HPDE6-E6E7 (cell line): ENCODE results near the gene MCAT.

Source experiments
- DNase-seq: peaks from one replicate; pipeline ENCODE4 v3.0.0; 2011; ENCODE audit warnings: missing footprints; ENCODE audit errors: extremely low spot score

The MCAT gene

GRCh38 chr22:43172191-43172590, 29.0 kb upstream of the MCAT start:
- DNase-seq: no peak

GRCh38 chr22:43171607-43172006, 28.4 kb upstream of the MCAT start:
- no peak for DNase-seq

DNA sequence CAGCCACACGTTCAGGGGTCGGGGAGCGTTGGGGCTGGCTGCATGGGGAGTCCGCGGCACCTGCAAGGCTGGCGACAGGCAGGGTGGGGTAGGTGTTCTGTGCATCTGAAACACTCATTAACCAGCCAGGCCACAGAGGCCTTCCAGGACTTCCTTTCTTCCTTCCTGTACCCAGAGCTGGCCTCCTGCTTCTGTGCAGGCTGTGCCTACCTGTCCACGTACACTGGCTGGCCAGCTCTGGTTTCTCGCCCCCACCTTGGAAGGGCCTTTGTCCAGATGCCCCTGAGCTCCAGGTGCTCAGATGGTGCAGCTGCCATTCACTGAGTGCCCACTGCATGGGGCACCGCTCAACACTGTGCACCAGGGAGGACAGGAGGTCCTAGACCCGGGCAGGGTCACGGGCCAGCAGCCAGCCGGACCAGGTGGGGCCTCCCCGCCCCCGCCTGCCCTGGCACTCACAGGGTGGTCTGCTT, 27.9 kb upstream of the MCAT start:
- no peak for DNase-seq

GRCh38 chr22:43170131-43170480, 26.9 kb upstream of the MCAT start:
- no peak for DNase-seq

DNA sequence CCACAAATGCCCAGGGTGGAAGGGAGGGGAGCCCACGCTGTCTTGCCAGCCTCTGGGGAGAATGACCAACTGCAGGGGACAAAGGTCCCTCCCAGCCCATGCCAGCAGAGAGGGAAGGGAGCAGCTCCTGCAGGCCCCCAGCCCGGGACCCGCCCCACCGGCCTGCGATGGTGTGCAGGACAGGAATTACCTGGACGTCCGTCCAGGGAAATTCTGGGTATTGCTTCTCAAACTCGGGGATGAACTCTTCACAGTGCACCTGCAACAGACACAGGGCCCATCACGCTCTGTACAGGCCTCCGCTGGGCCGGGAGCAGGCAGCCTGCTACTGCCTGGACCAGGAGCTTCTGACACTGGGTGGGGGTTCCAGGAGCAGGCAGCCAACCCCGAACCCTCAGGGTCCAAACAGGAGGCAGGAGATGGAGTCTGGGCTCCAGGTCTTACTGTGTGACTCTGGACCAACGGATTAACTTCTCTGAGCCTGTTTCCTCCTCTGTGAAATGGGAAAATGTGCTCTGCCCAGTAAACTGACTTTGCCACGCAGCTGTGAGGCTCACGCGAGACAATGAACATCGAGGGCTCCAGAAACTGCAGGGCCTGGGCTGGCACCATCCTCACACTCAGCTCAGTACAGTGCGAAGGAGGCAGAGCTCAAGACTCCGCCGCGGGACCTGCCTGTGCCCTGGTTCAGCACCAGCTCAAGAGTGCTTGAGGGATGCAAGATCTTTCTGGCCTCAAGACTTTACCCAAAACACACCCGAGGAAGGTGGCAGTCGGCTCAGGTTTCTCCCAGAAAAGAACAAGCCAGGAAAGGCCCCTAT, 26.3 kb upstream of the MCAT start:
- no peak for DNase-seq

DNA sequence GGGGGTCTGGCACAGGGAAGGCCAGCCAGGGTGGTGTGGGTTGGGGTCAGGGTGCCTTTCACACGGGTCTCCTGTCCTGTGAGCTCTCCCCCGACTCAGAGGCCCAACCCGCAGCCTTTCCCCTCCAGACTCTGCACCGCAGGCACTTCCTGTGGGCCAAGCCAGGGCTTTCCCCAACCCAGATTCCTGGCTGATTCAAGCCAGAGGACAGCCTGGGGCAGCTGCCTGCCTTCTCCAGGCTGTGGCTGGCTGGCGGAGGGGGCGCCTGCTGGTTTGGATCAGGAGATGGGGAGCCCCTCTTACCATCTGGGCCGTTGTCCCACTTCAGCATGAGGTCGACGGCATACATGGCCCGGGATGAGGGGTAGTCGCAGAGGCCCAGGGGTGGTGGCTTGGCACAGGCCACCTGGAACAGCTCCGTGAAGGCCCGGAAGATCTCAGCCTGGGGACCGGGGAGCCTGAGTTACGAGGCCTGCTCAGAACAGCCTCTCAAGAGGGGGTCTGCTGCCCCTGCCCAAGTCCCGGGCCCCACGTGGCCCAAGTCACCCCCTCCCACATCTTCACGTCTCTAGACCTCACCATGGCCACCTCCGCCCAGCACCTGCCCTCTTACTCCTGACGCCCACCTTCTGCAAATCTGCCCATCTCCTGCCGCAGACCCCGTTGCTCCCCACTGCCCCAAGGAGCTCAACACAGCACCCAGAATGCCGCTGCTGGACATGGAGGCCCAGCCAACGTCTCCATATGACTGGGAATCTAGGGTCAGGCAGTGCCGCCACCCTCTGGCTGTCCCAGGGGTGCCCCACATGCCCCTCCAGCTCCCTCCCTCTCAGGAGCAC, 25.5 kb upstream of the MCAT start:
- DNase-seq: no peak

GRCh38 chr22:43167001-43167589, 23.9 kb upstream of the MCAT start:
- DNase-seq: no peak

GRCh38 chr22:43166132-43166930, 23.1 kb upstream of the MCAT start:
- DNase-seq: no peak

- no peak for DNase-seq
Observed at GRCh38 chr22:43164636-43165035, 21.4 kb upstream of the MCAT start.

DNA sequence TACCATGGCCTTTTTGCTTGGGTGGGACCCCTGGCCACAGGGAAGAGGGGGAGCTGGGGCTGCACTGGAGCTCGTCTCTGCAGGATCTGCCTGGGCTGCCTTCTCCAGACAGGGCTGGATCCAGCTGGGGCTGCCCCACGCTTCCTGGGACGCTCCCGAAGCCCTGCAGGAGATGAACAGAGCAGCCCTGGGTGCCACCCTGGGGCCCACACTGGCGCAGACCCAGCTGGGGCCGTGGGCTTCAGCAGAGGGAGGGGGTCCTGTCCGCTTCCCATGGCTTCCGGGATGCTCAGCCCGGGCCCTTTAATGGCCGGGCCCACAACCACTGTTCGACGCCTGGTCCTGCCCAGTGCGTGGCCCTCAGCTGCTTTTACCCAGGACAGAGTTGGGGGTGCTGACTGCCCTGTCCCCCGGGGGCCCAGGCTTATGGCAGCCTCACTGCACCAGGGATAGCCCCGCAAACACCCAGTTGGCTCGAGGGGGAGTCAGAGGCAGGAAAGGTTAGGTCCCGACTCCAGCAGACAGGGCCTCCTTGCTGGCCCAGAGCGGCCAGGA, 20.1 kb upstream of the MCAT start:
- no peak for DNase-seq

DNA sequence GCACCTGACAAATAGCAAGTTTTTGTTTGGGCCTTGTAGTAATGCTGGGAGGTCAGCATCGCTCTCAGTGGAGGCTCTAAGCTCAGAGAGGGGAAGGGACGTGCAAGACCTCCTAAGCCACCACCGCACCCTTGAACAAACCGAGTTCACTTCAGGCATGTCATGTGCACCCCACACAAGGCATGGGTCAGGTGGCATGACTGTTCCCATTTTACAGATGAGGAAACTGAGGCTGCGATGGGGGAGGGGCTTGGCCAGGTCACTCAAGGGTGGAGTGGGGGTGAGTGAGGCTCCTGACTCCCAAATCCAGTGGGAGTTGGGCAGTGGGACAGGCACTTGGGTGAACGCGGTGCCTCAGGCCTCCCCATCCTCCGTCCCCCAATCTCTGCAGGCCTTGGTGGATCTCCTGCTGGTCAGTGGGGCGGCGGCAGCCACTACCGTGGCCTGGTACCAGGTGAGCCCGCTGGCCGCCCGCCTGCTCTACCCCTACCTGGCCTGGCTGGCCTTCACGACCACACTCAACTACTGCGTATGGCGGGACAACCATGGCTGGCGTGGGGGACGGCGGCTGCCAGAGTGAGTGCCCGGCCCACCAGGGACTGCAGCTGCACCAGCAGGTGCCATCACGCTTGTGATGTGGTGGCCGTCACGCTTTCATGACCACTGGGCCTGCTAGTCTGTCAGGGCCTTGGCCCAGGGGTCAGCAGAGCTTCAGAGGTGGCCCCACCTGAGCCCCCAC, 19.4 kb upstream of the MCAT start:
- no peak for DNase-seq

- DNase-seq: no peak
Observed at GRCh38 chr22:43160497-43161126, 17.4 kb upstream of the MCAT start.

GRCh38 chr22:43159484-43160178, 16.4 kb upstream of the MCAT start:
- DNase-seq: no peak

GRCh38 chr22:43158778-43159483, 15.7 kb upstream of the MCAT start:
- DNase-seq: no peak

- no peak for DNase-seq
Observed at GRCh38 chr22:43157874-43158546, 14.8 kb upstream of the MCAT start.

- no peak for DNase-seq
Observed at GRCh38 chr22:43156413-43156812, 13.2 kb upstream of the MCAT start.

GRCh38 chr22:43155789-43156188, 12.6 kb upstream of the MCAT start:
- DNase-seq: no peak

GRCh38 chr22:43154887-43155536, 11.8 kb upstream of the MCAT start:
- no peak for DNase-seq
